Psoas muscle (tissue), 8 donors: Measurements from ENCODE around the gene GPR15. TPM values are rescaled to one million over a fixed set of nuclear protein-coding genes. Genes with fewer than 3 reads are reported as not detected.

Experiments
- ATAC-seq, 4 donors: fragments of 200-7000 bp; cut with Tn5 transposase; one replicate each; pipeline ENCODE4 v1.9.1; 2020; ENCODE audit warnings: moderate library complexity in 3 of 4, mild to moderate bottlenecking in 2 of 4
- DNase-seq, 2 donors: peaks; one replicate each; pipeline ENCODE4 v3.0.0-alpha.2; 2020
- H3K27ac ChIP-seq: fragments of 200-600 bp; one replicate; pipeline ENCODE4 v1.8.0; 2022
- H3K27me3 ChIP-seq, 3 donors: fragments of 200-600 bp in 1 of 3; one replicate each; pipeline versions ENCODE4 v1.6.1 to v1.8.0; 2013 to 2022; ENCODE audit warnings: low read length in 2 of 3, mild to moderate bottlenecking in 2 of 3, moderate library complexity in 1 of 3; ENCODE audit not compliant: insufficient read depth in 3 of 3
- H3K36me3 ChIP-seq, 2 donors: fragments of 200-600 bp in 1 of 2; one replicate each; pipeline versions ENCODE4 v1.6.1 to v1.8.0; 2013 to 2022; ENCODE audit warnings: low read depth in 1 of 2, mild to moderate bottlenecking in 1 of 2, moderate library complexity in 1 of 2; ENCODE audit not compliant: insufficient read depth in 1 of 2
- H3K4me1 ChIP-seq: fragments of 200-600 bp; one replicate; pipeline ENCODE4 v1.8.0; 2022
- H3K4me3 ChIP-seq: fragments of 200-600 bp; one replicate; pipeline ENCODE4 v1.8.0; 2022; ENCODE audit warnings: mild to moderate bottlenecking
- H3K9me3 ChIP-seq: fragments of 200-600 bp; one replicate; pipeline ENCODE4 v1.8.0; 2022
- WGBS, 3 donors: extraction: QIAGEN DNeasy Blood & Tissue Kit; methylation state at CpG; one replicate each; pipeline versions ENCODE4 v1.1.6 to v1.1.7; 2013; 5-methylcytosine and 5-hydroxymethylcytosine counted together
- intact Hi-C, 2 donors: fragments of 100-400 bp; cut with DNase I; formaldehyde crosslinking; loops; one replicate each; pipeline versions ENCODE4 v1.11.0 to v1.14.2; 2022
- polyA plus RNA-seq, 3 donors: library from polyadenylated mRNA; stranded (reverse); fragments of 200-250 nt; gene quantifications; one replicate each; pipeline ENCODE4 v1.2.3, GENCODE V29; 2013
- total RNA-seq, 4 donors: library from RNA; stranded (reverse); fragmentation: NEBNext Ultra II Directional in 2 of 4; extraction: Animal tissue kit (Norgen Biotek cat#: 25700) in 2 of 4; gene quantifications; one replicate each; pipeline versions ENCODE4 v1.2.1 to v1.2.4, GENCODE V29; 2021 to 2023
- TF ChIP-seq, protein P1 (sequence below): fragments of 200-600 bp; IDR thresholded peaks from one replicate; pipeline ENCODE4 v1.8.0; 2022; ENCODE audit warnings: antibody characterized with exemption
- donor health status: healthy with polysubstance abuse.
- donor health status: DM: no; HTN: no; CAD: no; lungs with moderate emphysema.
- donor health status: Bipolar disorder and iron deficiency.
- donor health status: healthy.
- donor health status: DM: yes; HTN: yes; CAD: no.
- donor health status: DM: no; HTN: no; CAD: no.
- donor health status: DM: no; HTN: no; CAD: no.
- donor health status: DM: yes; HTN: yes; CAD: no.

Gene GPR15
- total and polyA plus RNA-seq, 7 donors, result not detected

DNA sequence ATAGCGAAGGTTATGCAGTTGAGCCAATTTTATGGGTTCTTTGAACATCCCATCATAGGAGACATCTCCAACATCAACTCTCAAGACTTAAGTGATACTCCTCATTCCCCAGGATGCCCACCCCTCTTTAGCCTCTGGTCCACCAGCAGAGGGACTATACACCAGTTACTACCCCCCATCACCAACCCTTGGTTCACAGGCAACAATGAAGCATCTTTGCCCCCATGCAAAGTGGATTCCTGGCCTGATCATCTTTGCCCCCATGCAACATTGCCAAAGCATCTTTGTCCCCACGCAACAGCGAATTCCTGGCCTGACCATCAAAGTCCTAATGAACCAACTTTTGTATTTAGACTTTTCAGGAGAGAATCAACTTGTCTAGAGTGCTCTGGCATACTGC, 19.1 kb downstream of the GPR15 start:
- DNase-seq, result no peak
- WGBS, 3 donors, result 87 to 90% (median 88%) methylated on average over 3 of the region's 3 CpGs
- Histone ChIP-seq H3K36me3 (no peaks in the 10 kb centered on the region), H3K27ac (no peak overlapping the region), H3K9me3 (no peaks in the 10 kb centered on the region), H3K27me3 (no peaks in the 10 kb centered on the region), H3K4me1 (no peaks in the 10 kb centered on the region), H3K4me3 (no peak overlapping the region)
- intact Hi-C loops, result no loop called here
- ATAC-seq, result no peak
- TF ChIP-seq, protein P1, sequence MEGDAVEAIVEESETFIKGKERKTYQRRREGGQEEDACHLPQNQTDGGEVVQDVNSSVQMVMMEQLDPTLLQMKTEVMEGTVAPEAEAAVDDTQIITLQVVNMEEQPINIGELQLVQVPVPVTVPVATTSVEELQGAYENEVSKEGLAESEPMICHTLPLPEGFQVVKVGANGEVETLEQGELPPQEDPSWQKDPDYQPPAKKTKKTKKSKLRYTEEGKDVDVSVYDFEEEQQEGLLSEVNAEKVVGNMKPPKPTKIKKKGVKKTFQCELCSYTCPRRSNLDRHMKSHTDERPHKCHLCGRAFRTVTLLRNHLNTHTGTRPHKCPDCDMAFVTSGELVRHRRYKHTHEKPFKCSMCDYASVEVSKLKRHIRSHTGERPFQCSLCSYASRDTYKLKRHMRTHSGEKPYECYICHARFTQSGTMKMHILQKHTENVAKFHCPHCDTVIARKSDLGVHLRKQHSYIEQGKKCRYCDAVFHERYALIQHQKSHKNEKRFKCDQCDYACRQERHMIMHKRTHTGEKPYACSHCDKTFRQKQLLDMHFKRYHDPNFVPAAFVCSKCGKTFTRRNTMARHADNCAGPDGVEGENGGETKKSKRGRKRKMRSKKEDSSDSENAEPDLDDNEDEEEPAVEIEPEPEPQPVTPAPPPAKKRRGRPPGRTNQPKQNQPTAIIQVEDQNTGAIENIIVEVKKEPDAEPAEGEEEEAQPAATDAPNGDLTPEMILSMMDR, result no peak

DNA sequence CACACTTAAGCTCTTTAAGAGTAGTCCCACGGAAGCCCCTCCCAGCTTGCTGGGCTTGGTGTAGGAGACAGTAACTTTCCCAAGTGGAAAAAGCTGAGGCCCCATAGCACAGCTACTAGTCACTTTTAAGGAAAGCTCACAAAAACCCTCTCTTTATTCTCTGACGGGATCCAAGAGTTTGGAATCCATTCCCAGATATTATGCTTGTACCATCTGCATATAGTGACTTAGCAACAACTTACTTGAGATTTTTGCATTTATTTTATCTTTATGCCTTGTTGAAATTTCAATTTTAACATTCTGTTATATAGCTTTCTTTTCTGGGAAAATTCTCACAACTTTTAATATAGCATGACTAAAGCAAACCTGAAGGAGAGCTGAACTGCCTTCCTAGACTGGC, 19.5 kb downstream of the GPR15 start:
- H3K27me3 ChIP-seq, result no peaks in the 10 kb centered on the region
- no peak for DNase-seq
- H3K9me3 ChIP-seq, result no peaks in the 10 kb centered on the region
- H3K36me3 ChIP-seq, result no peaks in the 10 kb centered on the region
- TF ChIP-seq, protein P1, result no peak
- no peaks in the 10 kb centered on the region for H3K4me1 ChIP-seq
- H3K27ac ChIP-seq, result no peak overlapping the region
- ATAC-seq, result no peak
- no peak overlapping the region for H3K4me3 ChIP-seq
- intact Hi-C loops, result no loop called here
- 85 to 90% (median 90%) methylated on average over 2 of the region's 2 CpGs for WGBS, 3 donors

DNA sequence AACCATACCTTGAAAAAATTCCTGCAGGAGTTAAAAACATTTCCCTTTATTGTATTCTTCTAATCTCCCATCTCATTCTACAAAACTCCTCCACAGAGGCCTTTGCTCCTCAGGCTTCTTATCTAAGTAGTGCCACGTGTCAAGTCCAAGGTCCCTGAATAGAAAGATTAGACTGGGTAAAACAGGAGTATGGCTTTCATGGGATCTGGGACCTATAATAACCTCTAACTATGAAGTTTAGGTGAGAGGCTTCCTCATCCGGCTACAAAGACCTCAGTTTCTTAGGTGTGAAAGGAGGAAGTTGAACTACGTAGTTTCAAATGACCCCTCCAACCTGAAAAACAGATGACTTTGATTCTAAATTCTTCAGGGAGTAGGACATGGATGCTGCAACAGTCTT, 20.0 kb downstream of the GPR15 start:
- Histone ChIP-seq H3K27ac (no peak overlapping the region), H3K4me3 (no peak overlapping the region), H3K4me1 (no peaks in the 10 kb centered on the region), H3K27me3 (no peaks in the 10 kb centered on the region), H3K36me3 (no peaks in the 10 kb centered on the region), H3K9me3 (no peaks in the 10 kb centered on the region)
- WGBS, 3 donors, result 69 to 77% (median 72%) methylated on average over 3 of the region's 3 CpGs
- intact Hi-C loops, result no loop called here
- no peak for ATAC-seq
- TF ChIP-seq, protein P1, result no peak
- no peak for DNase-seq

DNA sequence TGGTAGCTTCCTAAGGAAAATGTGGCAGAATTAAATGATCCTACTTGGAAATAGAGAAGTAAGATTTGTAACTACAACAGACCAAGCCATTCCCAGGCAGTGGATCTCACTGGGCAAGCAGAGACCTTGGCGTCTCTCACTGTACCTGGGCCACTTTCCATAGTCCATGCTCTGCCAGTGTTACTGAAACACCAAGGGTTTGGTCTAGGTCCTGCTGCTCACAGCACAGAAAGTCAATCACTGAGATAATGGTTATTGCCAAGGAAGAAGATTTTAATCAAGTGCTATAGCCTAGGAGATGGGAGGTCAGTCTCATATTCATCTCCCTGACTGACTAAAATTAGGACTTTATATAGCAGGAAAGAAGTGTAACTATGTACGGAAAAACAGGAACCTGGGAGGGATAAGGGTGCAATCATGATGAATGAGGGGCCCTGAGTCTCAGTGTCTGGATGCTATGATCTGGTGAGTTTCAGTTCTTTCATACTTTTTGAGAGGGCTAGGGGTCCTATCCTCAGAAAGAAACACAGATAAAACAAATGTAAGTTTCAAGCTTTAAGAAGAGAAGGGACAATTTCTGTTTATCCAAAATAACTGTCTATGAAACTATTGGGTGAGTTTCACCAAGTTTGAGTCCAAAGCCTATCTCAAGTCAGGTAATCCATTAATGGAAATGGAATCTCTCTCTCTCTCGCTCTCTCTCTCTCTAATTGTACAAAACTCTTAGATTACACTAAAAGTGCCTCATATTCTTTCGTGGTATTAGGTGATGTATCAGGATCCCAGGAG, 20.6 kb downstream of the GPR15 start:
- TF ChIP-seq, protein P1, result no peak
- Histone ChIP-seq H3K4me1 (no peaks in the 10 kb centered on the region), H3K9me3 (no peaks in the 10 kb centered on the region), H3K27me3 (no peaks in the 10 kb centered on the region), H3K36me3 (no peaks in the 10 kb centered on the region), H3K27ac (no peak overlapping the region), H3K4me3 (no peak overlapping the region)
- DNase-seq (no peak), ATAC-seq (no peak)
- intact Hi-C loops, result no loop called here
- WGBS, 3 donors, result 79 to 90% (median 81%) methylated on average over 4 of the region's 4 CpGs
